Measurements from ENCODE around the gene CEACAM16.

Gene CEACAM16

DNA sequence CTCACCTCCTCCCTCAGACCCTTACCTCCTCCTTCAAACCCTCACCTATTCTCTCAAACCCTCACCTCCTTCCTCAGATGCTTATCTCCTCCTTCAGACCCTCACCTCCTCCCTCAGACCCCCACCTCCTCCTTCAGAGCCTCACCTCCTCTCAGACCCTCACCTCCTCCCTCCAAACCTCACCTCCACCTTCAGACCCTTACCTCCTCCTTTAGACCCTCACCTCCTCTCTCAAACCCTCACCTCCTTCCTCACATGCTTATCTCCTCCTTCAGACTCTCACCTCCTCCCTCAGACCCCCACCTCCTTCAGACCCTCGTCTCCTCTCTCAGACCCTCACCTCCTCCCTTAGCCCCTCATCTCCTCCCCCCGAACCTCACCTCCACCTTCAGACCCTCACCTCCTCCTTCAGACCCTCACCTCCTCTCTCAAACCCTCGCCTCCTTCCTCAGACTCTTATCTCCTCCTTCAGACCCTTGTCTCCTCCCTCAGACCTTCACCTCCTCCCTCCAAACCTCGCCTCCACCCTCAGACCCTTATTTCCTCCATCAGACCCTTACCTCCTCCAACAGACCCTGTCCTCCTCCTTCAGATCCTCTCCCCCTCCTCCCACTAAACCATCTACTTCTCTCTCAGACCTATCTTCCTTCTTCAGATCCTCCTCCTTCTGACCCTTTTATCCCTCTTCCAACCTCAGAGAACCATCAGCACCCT is 47.1 kb downstream of the CEACAM16 start:
- Mint-ChIP-seq H3K36me3 (ENCODE audit: low read depth) (no peaks in the 10 kb centered on the region), H3K4me1 (peaks cover 40% of the 10 kb centered on the region), H3K9me3 (no peaks in the 10 kb centered on the region), H3K4me3 (peak overlapping the region; percentile 74 to 83 (median 79)), H3K27ac (peak overlapping the region in 2 of 3 experiments; percentile 71 to 92), H3K27me3 (ENCODE audit: low read depth) (peaks cover 15% of the 10 kb centered on the region)
- TF ChIP-seq, protein P1, sequence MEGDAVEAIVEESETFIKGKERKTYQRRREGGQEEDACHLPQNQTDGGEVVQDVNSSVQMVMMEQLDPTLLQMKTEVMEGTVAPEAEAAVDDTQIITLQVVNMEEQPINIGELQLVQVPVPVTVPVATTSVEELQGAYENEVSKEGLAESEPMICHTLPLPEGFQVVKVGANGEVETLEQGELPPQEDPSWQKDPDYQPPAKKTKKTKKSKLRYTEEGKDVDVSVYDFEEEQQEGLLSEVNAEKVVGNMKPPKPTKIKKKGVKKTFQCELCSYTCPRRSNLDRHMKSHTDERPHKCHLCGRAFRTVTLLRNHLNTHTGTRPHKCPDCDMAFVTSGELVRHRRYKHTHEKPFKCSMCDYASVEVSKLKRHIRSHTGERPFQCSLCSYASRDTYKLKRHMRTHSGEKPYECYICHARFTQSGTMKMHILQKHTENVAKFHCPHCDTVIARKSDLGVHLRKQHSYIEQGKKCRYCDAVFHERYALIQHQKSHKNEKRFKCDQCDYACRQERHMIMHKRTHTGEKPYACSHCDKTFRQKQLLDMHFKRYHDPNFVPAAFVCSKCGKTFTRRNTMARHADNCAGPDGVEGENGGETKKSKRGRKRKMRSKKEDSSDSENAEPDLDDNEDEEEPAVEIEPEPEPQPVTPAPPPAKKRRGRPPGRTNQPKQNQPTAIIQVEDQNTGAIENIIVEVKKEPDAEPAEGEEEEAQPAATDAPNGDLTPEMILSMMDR (IDR thresholded peaks at IDR 0.05; ENCODE audit: unreplicated experiment in 3 of 3): no peak

DNA sequence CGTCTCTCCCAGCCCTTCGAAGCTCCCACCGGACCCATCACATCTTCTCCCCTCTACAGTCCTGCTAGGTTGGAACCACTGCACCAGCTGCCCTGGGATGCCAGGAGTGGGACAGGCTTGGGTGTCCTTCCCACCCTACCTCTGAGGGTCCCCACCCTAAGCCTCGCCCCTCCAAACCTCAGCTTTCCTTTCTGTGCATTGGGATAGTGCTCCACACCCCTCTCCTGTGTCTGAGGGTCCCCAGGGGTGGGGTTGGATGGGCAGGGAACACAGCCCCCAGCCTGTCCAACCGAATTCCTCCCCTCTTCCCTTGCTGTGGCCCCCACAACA is 47.6 kb downstream of the CEACAM16 start:
- peaks cover 36% of the 10 kb centered on the region for H3K4me1 Mint-ChIP-seq
- H3K9me3 Mint-ChIP-seq: no peaks in the 10 kb centered on the region
- peak overlapping the region; percentile 83 to 91 (median 88) for H3K4me3 Mint-ChIP-seq
- TF ChIP-seq, protein P1 (IDR thresholded peaks at IDR 0.05; ENCODE audit: unreplicated experiment in 3 of 3): no peak
- no peaks in the 10 kb centered on the region for H3K36me3 Mint-ChIP-seq (ENCODE audit: low read depth)
- H3K27ac Mint-ChIP-seq: peak overlapping the region in 2 of 3 experiments; percentile 6 to 36
- peaks cover 15% of the 10 kb centered on the region for H3K27me3 Mint-ChIP-seq (ENCODE audit: low read depth)

DNA sequence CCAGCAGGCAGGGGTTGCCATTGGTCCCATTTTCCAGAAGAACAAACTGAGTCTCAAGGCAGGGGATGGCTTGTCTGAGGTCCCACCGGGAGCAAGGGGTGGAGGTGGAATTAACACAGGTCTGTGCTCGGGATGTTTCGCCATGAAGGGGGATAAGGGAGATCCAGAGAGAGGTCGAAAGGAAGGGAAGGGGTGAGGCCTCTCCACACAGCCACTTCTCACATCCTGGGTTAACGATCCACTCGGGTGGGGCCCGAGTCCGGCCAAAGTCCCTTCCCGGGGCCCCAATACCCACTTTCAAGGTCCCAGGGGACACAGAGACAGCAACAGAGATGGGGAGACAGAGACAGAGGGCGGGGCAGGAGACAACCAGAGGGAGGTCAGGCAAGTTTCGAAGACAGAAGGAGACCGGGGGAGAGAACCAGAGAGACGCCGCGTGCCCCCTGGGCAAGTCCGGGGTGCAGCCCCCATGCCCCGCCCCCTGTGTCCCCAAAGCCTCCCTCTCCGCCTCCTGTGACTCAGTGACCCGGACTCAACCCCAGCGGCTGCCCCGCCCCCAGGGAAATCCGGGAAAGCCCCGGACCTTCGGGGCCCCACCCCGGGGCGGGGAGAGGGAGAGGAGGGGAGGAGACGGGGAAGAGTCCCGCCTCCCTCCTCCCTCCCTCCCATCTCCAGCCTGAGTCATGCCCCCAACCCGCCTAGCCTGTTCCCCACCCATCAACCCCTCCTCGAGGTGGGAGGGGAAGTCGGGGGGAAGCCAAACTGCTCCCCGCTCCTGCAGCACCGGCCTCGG is 48.2 kb downstream of the CEACAM16 start:
- Mint-ChIP-seq H3K4me3 (peak overlapping the region; percentile 88 to 95 (median 91)), H3K27me3 (ENCODE audit: low read depth) (peaks cover 15% of the 10 kb centered on the region), H3K4me1 (peaks cover 31% of the 10 kb centered on the region), H3K9me3 (no peaks in the 10 kb centered on the region), H3K36me3 (ENCODE audit: low read depth) (no peaks in the 10 kb centered on the region), H3K27ac (peak overlapping the region; percentile 80 to 89 (median 87))
- TF ChIP-seq, protein P1 (IDR thresholded peaks at IDR 0.05; ENCODE audit: unreplicated experiment in 3 of 3): no peak

DNA sequence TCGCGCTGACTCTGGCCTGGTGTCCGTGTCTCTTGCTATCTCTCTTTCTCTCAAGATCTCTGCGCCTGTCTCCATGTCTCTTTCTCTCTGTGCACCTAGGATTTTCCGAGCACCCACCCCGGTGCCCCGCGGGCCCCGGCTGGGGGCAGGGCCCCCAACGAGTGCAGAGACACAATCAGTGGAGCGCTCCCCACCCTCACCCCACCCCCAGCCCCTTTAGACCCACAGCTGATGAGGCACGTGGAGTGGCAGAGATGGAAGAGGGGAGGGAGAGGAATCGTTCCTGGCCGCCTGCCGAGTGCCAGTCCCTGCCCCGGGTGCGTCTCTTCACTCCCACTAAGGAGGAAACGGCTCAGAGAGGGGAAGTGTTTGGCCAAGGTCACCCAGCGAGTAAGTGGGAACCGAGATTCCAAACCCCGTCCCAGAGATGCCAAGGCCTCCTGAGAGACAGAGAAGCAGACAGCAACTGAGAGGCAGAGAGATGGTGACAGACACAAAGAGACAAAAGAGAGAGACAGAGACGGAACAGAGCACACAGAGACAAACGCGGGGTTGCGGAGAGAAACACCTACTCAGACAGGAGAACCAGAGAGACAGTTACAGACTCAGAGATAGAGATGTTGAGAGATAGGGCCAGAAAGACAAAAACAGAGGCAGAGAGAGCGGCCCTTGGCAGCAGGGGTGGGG is 48.9 kb downstream of the CEACAM16 start:
- peaks cover 20% of the 10 kb centered on the region for H3K27me3 Mint-ChIP-seq (ENCODE audit: low read depth)
- H3K4me1 Mint-ChIP-seq: peaks cover 34% of the 10 kb centered on the region
- TF ChIP-seq, protein P1 (IDR thresholded peaks at IDR 0.05; ENCODE audit: unreplicated experiment in 3 of 3): no peak
- peak overlapping the region; percentile 80 to 92 (median 89) for H3K27ac Mint-ChIP-seq
- no peaks in the 10 kb centered on the region for H3K9me3 Mint-ChIP-seq
- peak overlapping the region; percentile 88 to 95 (median 91) for H3K4me3 Mint-ChIP-seq
- H3K36me3 Mint-ChIP-seq (ENCODE audit: low read depth): no peaks in the 10 kb centered on the region

DNA sequence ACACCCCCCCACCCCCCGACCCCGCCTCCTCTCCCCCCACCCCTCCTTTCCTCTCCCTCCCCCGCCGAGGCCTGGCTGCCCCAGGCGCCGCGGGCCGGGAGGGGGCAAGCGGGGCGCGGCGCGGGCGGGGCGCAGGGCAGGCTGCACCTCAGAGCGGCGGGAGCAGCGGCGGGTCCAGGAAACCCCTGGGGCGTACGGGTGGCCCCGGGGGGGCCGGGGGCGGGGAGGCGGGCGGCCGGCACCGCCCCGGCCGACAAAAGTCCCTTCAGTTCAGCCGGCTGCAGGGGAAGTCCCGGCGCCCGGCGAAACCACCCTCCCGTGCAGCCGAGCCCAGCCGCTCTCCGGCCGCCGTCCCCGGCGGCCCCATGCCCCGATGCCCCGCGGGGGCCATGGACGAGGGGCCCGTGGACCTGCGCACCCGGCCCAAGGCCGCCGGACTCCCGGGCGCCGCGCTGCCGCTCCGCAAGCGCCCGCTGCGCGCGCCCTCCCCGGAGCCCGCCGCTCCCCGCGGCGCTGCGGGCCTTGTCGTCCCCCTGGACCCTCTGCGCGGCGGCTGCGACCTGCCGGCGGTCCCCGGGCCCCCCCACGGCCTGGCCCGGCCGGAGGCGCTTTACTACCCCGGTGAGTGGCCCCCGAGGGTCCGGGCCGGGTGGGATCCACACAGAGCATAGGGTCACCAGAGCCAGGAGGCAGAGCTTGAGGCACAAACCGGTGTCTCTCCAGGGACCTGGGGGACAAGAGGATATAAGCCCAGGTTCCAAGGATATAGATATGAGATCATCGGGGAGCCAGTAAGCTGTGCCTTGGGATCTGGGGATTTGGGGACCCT is 49.7 kb downstream of the CEACAM16 start, which contains the start of gene BCL3:
BCL3 (plus strand) TSS at position 283 of the 829 bp plus-strand sequence; CDS start at position 366, 83 bp downstream.
- peak within 1 kb of the TSS; percentile 81 to 92 (median 89) for H3K27ac Mint-ChIP-seq
- no peaks in the 10 kb centered on the region for H3K36me3 Mint-ChIP-seq (ENCODE audit: low read depth)
- peaks cover 36% of the 10 kb centered on the region for H3K4me1 Mint-ChIP-seq
- H3K4me3 Mint-ChIP-seq: peak within 1 kb of the TSS; percentile 88 to 95 (median 93)
- no peaks in the 10 kb centered on the region for H3K9me3 Mint-ChIP-seq
- peaks cover 20% of the 10 kb centered on the region for H3K27me3 Mint-ChIP-seq (ENCODE audit: low read depth)
- TF ChIP-seq, protein P1 (IDR thresholded peaks at IDR 0.05; ENCODE audit: unreplicated experiment in 3 of 3): no peak
